GM12878 (cell line): Measurements from ENCODE around the gene UVRAG.

Source experiments
- ATF3 ChIP-seq: IDR thresholded peaks from 2 replicates; pipeline ENCODE4 v1.6.1; 2011; ENCODE audit warnings: low read depth, mild to moderate bottlenecking, low read length, moderate library complexity, borderline replicate concordance; ENCODE audit errors: extremely low read depth
- CEBPB ChIP-seq, 2 experiments: fragments of 150-350 bp in 1 of 2; IDR thresholded peaks; 2 replicates each; pipeline ENCODE4 v1.6.1; 2012 to 2014; ENCODE audit warnings: low read depth in 2 of 2, low read length in 2 of 2, borderline replicate concordance in 1 of 2, inconsistent platforms in 1 of 2
- CTCF ChIP-seq, 3 experiments: IDR thresholded peaks in 2 of 3; conservative IDR thresholded peaks in 1 of 3; 2 replicates each; pipeline ENCODE4 v1.5.1; 2011; ENCODE audit warnings: low read depth in 3 of 3, low read length in 3 of 3, mild to moderate bottlenecking in 3 of 3, control low read depth in 2 of 3, moderate library complexity in 2 of 3, inconsistent platforms in 1 of 3, mixed read lengths in 1 of 3; ENCODE audit not compliant: control insufficient read depth in 2 of 3, insufficient read depth in 1 of 3; ENCODE audit errors: extremely low read depth in 1 of 3
- EP300 ChIP-seq, 2 experiments: fragments of 150-350 bp in 1 of 2; IDR thresholded peaks; 2 replicates each; pipeline ENCODE4 v1.6.1; 2011 to 2012; ENCODE audit warnings: low read depth in 2 of 2, low read length in 2 of 2, borderline replicate concordance in 1 of 2, improper control_type of control experiment in 1 of 2, inconsistent platforms in 1 of 2; ENCODE audit not compliant: control insufficient read depth in 1 of 2
- GABPA ChIP-seq: IDR thresholded peaks from 2 replicates; pipeline ENCODE4 v1.6.1; 2014; ENCODE audit warnings: antibody characterized with exemption, low read depth, mild to moderate bottlenecking, inconsistent platforms
- NR2C2 ChIP-seq: IDR thresholded peaks from 2 replicates; pipeline ENCODE4 v1.6.1; 2011; ENCODE audit warnings: borderline replicate concordance, low read depth; ENCODE audit not compliant: control insufficient read depth, insufficient read length
- NRF1 ChIP-seq: conservative IDR thresholded peaks from 2 replicates; pipeline ENCODE4 v1.6.1; 2011; ENCODE audit warnings: mild to moderate bottlenecking, low read depth, low read length, improper control_type of control experiment
- PAX8 ChIP-seq: fragments of 450-650 bp; IDR thresholded peaks from 2 replicates; pipeline ENCODE4 v1.6.1; 2017; ENCODE audit warnings: mild to moderate bottlenecking, moderate library complexity
- SRF ChIP-seq, 2 experiments: IDR thresholded peaks; 2 replicates each; pipeline ENCODE4 v1.6.1; 2011; ENCODE audit warnings: low read depth in 2 of 2, low read length in 2 of 2, mild to moderate bottlenecking in 1 of 2, moderate library complexity in 1 of 2
- TAF1 ChIP-seq: IDR thresholded peaks from 2 replicates; pipeline ENCODE4 v1.6.1; 2011; ENCODE audit warnings: mild to moderate bottlenecking, low read depth, low read length, borderline replicate concordance

- no peak for TF ChIP-seq CTCF (IDR thresholded peaks at IDR 0.05 in 2 of 3, conservative IDR thresholded peaks at IDR 0.05 in 1 of 3; ENCODE audit: control insufficient read depth in 2 of 3, extremely low read depth in 1 of 3, insufficient read depth in 1 of 3, low read depth in 3 of 3, low read length in 3 of 3)
- no peak for TF ChIP-seq TAF1
- TF ChIP-seq EP300 (IDR thresholded peaks at IDR 0.05; ENCODE audit: borderline replicate concordance in 1 of 2, control insufficient read depth in 1 of 2, low read depth in 2 of 2, low read length in 2 of 2), result no peak
- TF ChIP-seq GABPA, result no peak
- TF ChIP-seq NR2C2, result no peak
- no peak for TF ChIP-seq CEBPB (IDR thresholded peaks at IDR 0.05; ENCODE audit: borderline replicate concordance in 1 of 2, low read depth in 2 of 2, low read length in 2 of 2)
- no peak for TF ChIP-seq PAX8
- no peak for TF ChIP-seq SRF (IDR thresholded peaks at IDR 0.05; ENCODE audit: low read depth in 2 of 2, low read length in 2 of 2)
- no peak for TF ChIP-seq NRF1
- TF ChIP-seq ATF3, result no peak
These were observed 37.5 kb downstream of the UVRAG start for GRCh38 chr11:75852406-75853017.
